Measurements from ENCODE around the gene TMEM125.

Gene TMEM125

DNA sequence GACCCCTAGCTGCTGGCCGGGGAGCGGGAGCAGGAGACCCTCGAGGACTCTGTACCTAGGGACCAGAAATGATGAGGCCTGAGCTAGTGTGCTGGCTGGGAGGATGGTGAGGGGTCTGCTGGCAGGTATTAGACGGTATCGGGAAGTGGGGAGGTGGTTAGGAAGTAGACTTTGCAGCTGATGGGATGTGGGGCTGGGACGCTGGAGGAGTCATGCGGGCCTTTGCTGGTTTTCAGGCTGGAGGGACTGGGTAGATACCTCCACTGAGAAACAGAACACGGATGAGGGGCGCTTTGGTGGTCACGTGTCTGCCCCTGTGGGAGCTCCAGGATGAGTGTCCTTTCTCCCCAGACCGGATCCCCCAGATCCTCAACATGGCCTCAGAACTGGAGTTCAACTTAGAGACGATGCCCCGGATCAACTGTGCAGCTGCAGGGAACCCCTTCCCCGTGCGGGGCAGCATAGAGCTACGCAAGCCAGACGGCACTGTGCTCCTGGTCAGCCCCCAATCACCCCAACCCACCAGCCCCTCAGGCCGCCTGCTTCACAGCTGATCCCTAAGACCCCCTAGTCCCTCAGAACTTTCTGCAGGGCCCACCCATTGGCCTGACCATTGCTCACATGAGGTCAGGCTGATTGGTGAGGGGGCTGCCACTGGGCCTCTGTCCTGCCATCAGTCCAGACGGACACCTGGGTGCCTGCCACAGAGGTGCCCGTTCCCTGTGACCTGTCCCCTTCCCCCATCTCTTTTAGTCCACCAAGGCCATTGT lies 39.0 kb downstream of the TMEM125 start:
- no peak overlapping the region for H3K4me3 ChIP-seq (replicated peaks; ENCODE audit: low read depth, low read length)
- DNase-seq (ENCODE audit: extremely low read depth, low read depth): no peak
- TF ChIP-seq, protein P1, sequence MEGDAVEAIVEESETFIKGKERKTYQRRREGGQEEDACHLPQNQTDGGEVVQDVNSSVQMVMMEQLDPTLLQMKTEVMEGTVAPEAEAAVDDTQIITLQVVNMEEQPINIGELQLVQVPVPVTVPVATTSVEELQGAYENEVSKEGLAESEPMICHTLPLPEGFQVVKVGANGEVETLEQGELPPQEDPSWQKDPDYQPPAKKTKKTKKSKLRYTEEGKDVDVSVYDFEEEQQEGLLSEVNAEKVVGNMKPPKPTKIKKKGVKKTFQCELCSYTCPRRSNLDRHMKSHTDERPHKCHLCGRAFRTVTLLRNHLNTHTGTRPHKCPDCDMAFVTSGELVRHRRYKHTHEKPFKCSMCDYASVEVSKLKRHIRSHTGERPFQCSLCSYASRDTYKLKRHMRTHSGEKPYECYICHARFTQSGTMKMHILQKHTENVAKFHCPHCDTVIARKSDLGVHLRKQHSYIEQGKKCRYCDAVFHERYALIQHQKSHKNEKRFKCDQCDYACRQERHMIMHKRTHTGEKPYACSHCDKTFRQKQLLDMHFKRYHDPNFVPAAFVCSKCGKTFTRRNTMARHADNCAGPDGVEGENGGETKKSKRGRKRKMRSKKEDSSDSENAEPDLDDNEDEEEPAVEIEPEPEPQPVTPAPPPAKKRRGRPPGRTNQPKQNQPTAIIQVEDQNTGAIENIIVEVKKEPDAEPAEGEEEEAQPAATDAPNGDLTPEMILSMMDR (IDR thresholded peaks at IDR 0.05; ENCODE audit: low read depth, low read length, missing control alignments): no peak

DNA sequence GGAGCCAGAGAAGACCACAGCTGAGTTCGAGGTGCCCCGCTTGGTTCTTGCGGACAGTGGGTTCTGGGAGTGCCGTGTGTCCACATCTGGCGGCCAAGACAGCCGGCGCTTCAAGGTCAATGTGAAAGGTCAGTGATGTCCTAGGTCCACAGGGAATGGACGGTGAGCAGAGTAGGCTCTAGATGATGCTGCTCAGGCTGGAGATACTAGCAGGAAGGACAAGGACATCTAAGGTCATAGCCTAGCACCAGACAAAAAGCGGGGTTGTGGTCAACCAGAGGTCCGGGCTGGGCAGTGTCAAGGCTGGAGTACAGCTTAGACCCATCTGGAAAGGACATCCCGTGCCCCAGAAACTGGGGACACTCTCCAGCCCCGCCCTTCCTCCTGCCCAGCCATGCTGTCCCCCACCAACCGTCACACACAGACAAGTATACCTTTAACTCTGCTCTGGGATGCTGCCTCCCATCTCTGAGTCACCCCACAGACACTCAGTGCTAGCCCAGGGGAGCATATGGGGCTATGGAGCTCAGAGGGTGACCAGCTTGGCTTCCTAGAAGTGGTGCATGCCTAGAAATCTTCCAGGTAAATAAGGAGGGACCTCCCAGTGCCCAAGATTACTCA lies 39.7 kb downstream of the TMEM125 start:
- no peak overlapping the region for H3K4me3 ChIP-seq (replicated peaks; ENCODE audit: low read depth, low read length)
- no peak for DNase-seq (ENCODE audit: extremely low read depth, low read depth)
- TF ChIP-seq, protein P1 (IDR thresholded peaks at IDR 0.05; ENCODE audit: low read depth, low read length, missing control alignments): no peak

DNA sequence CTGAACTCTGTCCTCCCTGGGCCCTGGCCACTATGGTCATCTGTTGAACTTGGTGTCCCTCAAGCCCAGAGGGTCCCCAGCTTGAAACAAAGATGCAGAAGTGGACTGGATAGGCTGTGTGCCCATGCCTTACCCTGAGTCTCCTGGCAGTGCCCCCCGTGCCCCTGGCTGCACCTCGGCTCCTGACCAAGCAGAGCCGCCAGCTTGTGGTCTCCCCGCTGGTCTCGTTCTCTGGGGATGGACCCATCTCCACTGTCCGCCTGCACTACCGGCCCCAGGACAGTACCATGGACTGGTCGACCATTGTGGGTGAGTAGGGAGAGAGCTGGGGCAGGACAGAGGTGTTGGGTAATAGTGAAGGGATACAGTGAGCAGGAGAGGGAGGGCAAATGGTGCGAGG lies 41.7 kb downstream of the TMEM125 start:
- TF ChIP-seq, protein P1 (IDR thresholded peaks at IDR 0.05; ENCODE audit: low read depth, low read length, missing control alignments): no peak
- no peak for DNase-seq (ENCODE audit: extremely low read depth, low read depth)
- no peak overlapping the region for H3K4me3 ChIP-seq (replicated peaks; ENCODE audit: low read depth, low read length)

DNA sequence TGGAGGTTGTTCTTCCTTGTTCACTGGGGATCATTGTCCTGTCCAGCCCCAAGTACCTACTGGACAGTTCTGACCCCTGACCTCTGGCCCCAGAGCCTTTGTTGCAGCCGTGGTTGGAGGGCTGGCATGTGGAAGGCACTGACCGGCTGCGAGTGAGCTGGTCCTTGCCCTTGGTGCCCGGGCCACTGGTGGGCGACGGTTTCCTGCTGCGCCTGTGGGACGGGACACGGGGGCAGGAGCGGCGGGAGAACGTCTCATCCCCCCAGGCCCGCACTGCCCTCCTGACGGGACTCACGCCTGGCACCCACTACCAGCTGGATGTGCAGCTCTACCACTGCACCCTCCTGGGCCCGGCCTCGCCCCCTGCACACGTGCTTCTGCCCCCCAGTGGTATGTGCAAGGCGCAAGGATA lies 42.4 kb downstream of the TMEM125 start:
- no peak overlapping the region for H3K4me3 ChIP-seq (replicated peaks; ENCODE audit: low read depth, low read length)
- DNase-seq (ENCODE audit: extremely low read depth, low read depth): no peak
- TF ChIP-seq, protein P1 (IDR thresholded peaks at IDR 0.05; ENCODE audit: low read depth, low read length, missing control alignments): no peak

DNA sequence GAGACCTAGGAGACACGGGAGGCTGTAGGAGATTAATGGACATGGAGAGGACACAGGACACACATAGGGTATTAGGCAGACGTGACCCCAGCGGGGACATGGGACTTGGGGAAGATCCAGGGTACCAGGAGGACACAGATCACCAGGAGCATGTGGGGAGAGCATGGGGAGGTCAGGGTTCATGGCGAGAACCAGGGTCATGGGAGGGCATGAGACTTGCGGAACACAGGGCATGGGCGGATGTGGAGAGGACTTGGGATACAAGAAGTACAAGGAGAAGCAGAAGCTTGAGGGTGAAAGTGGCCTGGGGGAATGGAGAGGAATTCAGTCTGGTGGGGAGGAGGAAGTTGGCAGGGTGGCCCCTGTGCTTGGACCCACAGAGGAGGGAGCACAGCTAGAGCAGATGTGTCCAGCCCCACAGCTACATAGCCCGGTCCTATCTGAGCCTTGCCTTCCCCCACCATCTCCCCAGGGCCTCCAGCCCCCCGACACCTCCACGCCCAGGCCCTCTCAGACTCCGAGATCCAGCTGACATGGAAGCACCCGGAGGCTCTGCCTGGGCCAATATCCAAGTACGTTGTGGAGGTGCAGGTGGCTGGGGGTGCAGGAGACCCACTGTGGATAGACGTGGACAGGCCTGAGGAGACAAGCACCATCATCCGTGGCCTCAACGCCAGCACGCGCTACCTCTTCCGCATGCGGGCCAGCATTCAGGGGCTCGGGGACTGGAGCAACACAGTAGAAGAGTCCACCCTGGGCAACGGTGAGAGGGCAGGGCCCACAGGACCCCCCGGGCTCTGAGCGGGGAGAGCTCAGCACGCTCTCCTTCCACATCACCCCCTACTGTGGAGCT lies 43.1 kb downstream of the TMEM125 start:
- no peak overlapping the region for H3K4me3 ChIP-seq (replicated peaks; ENCODE audit: low read depth, low read length)
- TF ChIP-seq, protein P1 (IDR thresholded peaks at IDR 0.05; ENCODE audit: low read depth, low read length, missing control alignments): no peak
- no peak for DNase-seq (ENCODE audit: extremely low read depth, low read depth)

DNA sequence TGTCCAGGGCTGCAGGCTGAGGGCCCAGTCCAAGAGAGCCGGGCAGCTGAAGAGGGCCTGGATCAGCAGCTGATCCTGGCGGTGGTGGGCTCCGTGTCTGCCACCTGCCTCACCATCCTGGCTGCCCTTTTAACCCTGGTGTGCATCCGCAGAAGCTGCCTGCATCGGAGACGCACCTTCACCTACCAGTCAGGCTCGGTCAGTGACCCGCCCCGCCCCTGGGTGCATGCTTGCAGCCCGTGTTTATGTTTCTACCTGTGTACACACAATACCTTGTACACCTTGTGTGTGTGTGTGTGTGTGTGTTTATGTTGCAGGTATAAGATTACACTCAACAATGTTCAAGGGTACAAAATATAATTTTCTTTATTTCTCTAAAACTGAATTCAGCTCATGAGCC lies 44.0 kb downstream of the TMEM125 start:
- no peak overlapping the region for H3K4me3 ChIP-seq (replicated peaks; ENCODE audit: low read depth, low read length)
- no peak for DNase-seq (ENCODE audit: extremely low read depth, low read depth)
- TF ChIP-seq, protein P1 (IDR thresholded peaks at IDR 0.05; ENCODE audit: low read depth, low read length, missing control alignments): no peak
